Measurements from ENCODE around the gene MYBPC2.

GRCh38 chr19:50392759-50393158 is 39.9 kb upstream of the MYBPC2 start:
- TF ChIP-seq POLR2A (IDR thresholded peaks at IDR 0.05) (no peak), CTCF (IDR thresholded peaks at IDR 0.05) (no peak)
